HEK293T (cell line): ENCODE measurements around the gene TMEM185B.

Source experiments
- FOXA1 ChIP-seq: fragments of 450-650 bp; IDR thresholded peaks from 2 replicates; pipeline ENCODE4 v1.6.1; 2016; ENCODE audit warnings: mild to moderate bottlenecking
- FOXK2 ChIP-seq: fragments of 450-650 bp; IDR thresholded peaks from 2 replicates; pipeline ENCODE4 v1.6.1; 2016; ENCODE audit warnings: mild to moderate bottlenecking
- FOXM1 ChIP-seq: fragments of 450-650 bp; IDR thresholded peaks from 2 replicates; pipeline ENCODE4 v1.6.1; 2017; ENCODE audit warnings: mild to moderate bottlenecking, borderline replicate concordance
- SUZ12 ChIP-seq: fragments of 450-650 bp; IDR thresholded peaks from 2 replicates; pipeline ENCODE4 v1.6.1; 2016; ENCODE audit warnings: mild to moderate bottlenecking
- TF ChIP-seq, protein P1 (sequence below): fragments of 450-650 bp; IDR thresholded peaks from 2 replicates; pipeline ENCODE4 v1.6.1; 2016

GRCh38 chr2:120177001-120177621, 46.1 kb downstream of the TMEM185B start:
- no peak for TF ChIP-seq FOXM1
- no peak for TF ChIP-seq SUZ12
- TF ChIP-seq, protein P1, sequence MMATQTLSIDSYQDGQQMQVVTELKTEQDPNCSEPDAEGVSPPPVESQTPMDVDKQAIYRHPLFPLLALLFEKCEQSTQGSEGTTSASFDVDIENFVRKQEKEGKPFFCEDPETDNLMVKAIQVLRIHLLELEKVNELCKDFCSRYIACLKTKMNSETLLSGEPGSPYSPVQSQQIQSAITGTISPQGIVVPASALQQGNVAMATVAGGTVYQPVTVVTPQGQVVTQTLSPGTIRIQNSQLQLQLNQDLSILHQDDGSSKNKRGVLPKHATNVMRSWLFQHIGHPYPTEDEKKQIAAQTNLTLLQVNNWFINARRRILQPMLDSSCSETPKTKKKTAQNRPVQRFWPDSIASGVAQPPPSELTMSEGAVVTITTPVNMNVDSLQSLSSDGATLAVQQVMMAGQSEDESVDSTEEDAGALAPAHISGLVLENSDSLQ = no peak
- no peak for TF ChIP-seq FOXK2
- no peak for TF ChIP-seq FOXA1
